IPS-18a (cell line): ENCODE results near the gene LCMT2.

ENCODE experiments used
- H3K27ac ChIP-seq: one replicate; pipeline ENCODE4 v1.5.1; 2013; ENCODE audit warnings: low read length
- H3K27me3 ChIP-seq: one replicate; pipeline ENCODE4 v1.6.1; 2013; ENCODE audit warnings: mild to moderate bottlenecking, low read length; ENCODE audit not compliant: control insufficient read depth, insufficient read depth
- H3K36me3 ChIP-seq: one replicate; pipeline ENCODE4 v1.6.1; 2013; ENCODE audit warnings: low read depth, low read length; ENCODE audit not compliant: control insufficient read depth
- H3K4me1 ChIP-seq: one replicate; pipeline ENCODE4 v1.6.1; 2013; ENCODE audit warnings: low read depth, low read length; ENCODE audit not compliant: control insufficient read depth
- H3K4me3 ChIP-seq: one replicate; pipeline ENCODE4 v1.5.1; 2013; ENCODE audit warnings: low read length
- H3K9ac ChIP-seq: one replicate; pipeline ENCODE4 v1.6.1; 2013; ENCODE audit warnings: mild to moderate bottlenecking, low read length, moderate library complexity
- H3K9me3 ChIP-seq: one replicate; pipeline ENCODE4 v1.6.1; 2013; ENCODE audit warnings: low read depth, low read length; ENCODE audit not compliant: control insufficient read depth

Gene LCMT2, protein sequence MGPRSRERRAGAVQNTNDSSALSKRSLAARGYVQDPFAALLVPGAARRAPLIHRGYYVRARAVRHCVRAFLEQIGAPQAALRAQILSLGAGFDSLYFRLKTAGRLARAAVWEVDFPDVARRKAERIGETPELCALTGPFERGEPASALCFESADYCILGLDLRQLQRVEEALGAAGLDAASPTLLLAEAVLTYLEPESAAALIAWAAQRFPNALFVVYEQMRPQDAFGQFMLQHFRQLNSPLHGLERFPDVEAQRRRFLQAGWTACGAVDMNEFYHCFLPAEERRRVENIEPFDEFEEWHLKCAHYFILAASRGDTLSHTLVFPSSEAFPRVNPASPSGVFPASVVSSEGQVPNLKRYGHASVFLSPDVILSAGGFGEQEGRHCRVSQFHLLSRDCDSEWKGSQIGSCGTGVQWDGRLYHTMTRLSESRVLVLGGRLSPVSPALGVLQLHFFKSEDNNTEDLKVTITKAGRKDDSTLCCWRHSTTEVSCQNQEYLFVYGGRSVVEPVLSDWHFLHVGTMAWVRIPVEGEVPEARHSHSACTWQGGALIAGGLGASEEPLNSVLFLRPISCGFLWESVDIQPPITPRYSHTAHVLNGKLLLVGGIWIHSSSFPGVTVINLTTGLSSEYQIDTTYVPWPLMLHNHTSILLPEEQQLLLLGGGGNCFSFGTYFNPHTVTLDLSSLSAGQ

DNA sequence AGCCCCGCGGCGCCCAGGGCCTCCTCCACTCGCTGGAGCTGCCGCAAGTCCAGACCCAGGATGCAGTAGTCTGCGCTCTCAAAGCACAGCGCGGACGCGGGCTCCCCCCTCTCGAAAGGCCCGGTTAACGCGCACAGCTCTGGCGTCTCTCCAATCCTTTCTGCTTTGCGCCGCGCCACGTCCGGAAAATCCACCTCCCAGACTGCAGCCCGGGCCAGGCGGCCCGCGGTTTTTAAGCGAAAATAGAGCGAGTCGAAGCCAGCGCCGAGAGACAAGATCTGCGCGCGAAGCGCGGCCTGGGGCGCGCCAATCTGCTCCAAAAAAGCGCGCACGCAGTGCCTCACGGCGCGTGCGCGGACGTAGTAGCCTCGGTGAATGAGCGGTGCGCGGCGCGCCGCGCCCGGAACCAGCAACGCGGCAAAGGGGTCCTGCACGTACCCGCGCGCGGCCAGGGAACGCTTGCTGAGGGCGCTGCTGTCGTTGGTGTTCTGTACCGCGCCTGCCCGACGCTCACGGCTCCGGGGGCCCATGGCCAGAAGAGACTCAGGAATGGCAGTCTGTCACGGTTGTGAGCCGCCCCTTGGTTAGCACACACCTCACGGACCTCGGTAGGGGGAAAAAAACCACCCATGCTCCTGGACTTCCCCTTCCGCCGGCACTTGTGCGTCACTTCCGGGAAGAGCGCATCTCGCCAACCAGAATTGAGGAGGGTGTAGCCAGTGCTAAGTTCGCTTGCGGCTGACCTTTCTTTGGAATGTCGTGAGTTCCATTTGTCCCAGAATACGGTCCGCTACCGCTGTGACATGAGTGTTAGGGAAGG, at the start of gene LCMT2:
TSS of gene LCMT2 (minus strand) at position 614 of the 820 bp plus-strand sequence. CDS start at position 530, 84 bp downstream.
- Histone ChIP-seq H3K27ac (peak within 1 kb of the TSS; percentile 17), H3K9ac (peak within 1 kb of the TSS; percentile 80), H3K27me3 (no peaks in the 10 kb centered on the region)

DNA sequence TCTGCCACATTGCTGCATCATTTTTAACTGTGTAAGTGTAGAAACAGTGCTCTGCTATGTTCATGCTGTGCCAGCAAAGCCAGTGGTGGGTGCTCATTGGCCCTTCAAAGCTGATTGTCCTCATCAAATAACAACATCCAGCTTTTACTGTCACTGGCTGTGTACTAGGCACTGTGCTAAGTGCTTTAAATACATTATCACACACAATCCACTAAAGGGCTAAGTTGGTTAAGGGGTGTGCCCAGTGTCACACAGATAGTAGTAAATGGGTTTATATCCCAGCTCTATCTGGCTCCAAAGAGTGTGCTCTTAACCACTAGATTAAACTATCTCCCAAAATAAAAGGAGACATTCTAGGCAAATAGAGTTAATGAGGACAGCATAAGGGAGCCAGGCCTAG, 48.2 kb upstream of the LCMT2 start:
- H3K27me3 ChIP-seq: no peaks in the 10 kb centered on the region
- no peak overlapping the region for H3K4me3 ChIP-seq
- H3K9me3 ChIP-seq: no peaks in the 10 kb centered on the region
- no peak overlapping the region for H3K27ac ChIP-seq
- H3K9ac ChIP-seq: no peak overlapping the region
- no peaks in the 10 kb centered on the region for H3K4me1 ChIP-seq
- H3K36me3 ChIP-seq: peaks cover 31% of the 10 kb centered on the region

More for the DNA sequence above, at the start of gene LCMT2:
- Histone ChIP-seq H3K36me3 (peaks cover 6% of the 10 kb centered on the region), H3K4me3 (peak within 1 kb of the TSS; percentile 90), H3K4me1 (peaks cover 9% of the 10 kb centered on the region), H3K9me3 (no peaks in the 10 kb centered on the region)

DNA sequence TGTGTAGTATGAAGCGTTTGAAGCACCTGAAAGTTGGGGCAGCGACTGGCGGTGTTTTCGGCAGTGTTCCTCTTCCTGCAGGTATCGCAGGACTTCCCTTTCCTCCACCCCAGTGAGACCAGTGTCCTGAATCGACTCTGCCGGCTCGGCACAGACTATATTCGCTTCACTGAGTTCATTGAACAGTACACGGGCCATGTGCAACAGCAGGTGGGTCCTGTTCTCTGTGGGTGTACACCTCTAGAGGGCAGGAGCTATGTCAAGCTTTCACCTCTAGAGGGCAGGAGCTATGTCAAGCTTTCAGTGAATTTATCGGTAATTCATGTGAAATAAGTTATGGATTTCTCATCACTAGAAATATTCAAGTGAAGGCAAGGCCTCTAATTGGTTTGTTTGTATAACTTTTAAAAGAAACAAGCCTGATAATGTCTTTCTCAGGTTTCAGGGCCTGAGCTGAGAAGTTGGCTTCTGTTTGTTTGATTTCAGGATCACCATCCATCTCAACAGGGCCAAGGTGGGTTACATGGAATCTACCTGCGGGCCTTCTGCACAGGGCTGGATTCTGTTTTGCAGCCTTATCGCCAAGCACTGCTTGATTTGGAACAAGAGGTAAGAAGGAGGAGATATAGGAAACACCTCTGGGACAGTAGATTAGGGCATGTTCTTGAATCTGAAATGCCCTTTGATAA, 45.8 kb upstream of the LCMT2 start:
- no peaks in the 10 kb centered on the region for H3K27me3 ChIP-seq
- H3K27ac ChIP-seq: no peak overlapping the region
- peaks cover 6% of the 10 kb centered on the region for H3K4me1 ChIP-seq
- H3K9me3 ChIP-seq: no peaks in the 10 kb centered on the region
- no peak overlapping the region for H3K9ac ChIP-seq
- H3K36me3 ChIP-seq: peaks cover 20% of the 10 kb centered on the region
- H3K4me3 ChIP-seq: no peak overlapping the region

- H3K9ac ChIP-seq: peak within 1 kb of the TSS; percentile 85
- H3K36me3 ChIP-seq: peaks cover 25% of the 10 kb centered on the region
- H3K4me1 ChIP-seq: peaks cover 16% of the 10 kb centered on the region
- no peak within 1 kb of the TSS for H3K27ac ChIP-seq
- peak within 1 kb of the TSS; percentile 96 for H3K4me3 ChIP-seq
- H3K27me3 ChIP-seq: no peaks in the 10 kb centered on the region
- no peaks in the 10 kb centered on the region for H3K9me3 ChIP-seq
Observed at GRCh38 chr15:43370975-43371974, 40.9 kb upstream of the LCMT2 start, which contains the start of the genes TUBGCP4 and ZSCAN29. TUBGCP4 (plus strand) TSS chr15:43371101; CDS start chr15:43371355, 254 bp downstream. ZSCAN29 (minus strand) TSS chr15:43371043; CDS start chr15:43369913, 1,130 bp downstream.

DNA sequence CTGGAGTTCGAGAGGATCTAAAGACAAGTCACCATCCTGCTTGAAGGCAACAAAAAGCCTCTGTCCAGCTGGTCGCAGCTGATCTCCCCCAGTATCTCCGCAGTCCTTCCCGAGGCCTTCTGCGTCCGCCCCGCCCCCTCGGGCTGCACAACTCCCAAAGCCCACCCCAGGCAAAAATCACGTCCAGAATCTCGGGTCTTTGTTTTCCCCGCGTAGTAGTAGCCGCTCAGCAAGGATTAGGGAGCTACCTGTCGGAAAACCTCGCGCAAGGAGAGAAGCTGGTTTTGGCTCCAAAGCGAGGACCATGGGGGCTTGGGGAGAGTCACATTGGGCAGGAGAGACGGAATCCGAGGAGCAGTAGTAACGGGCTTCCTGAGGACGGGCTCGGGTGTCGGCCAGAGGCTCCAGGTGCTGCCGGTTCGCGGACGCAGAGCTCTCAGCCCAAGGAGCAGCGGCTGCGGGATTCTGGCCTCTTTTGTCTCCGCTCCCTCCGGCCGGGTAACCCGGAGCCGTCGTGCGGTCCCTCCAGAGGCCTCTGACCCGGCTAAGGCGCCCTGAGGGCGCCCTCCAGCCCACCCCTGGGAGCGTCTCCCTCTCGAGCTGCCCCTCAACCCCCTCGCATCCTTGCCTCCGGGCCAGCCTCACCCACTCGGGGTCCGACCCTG, 40.1 kb upstream of the LCMT2 start:
- Histone ChIP-seq H3K27me3 (no peaks in the 10 kb centered on the region), H3K9me3 (no peaks in the 10 kb centered on the region), H3K36me3 (peaks cover 33% of the 10 kb centered on the region), H3K27ac (no peak overlapping the region), H3K9ac (peak overlapping the region; percentile 85), H3K4me1 (peaks cover 16% of the 10 kb centered on the region), H3K4me3 (peak overlapping the region; percentile 96)

DNA sequence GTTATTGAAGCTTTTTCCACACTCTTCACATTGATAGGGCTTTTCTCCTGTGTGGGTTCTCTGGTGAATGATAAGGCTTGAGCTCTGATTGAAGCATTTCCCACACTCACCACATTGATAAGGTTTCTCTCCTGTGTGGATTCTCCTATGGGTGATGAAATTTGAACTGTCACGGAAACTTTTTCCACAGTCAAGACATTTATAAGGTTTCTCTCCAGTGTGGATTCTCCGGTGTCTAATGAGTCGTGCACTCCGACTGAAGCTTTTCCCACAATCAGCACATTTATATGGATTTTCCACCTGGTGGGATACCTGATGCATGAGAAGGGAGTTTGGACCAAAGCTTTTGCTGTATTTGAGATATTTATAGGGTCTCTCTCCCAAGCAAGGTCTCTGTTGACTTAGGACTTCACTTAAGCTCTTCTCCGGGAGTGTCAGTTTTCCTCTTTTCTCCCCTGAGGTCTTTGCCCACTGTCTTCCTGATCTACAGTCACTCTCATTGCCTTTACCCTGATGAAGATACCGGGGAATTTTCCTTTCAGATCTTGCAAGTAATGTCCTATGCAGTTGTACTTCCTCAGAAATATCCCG, 31.0 kb upstream of the LCMT2 start:
- Histone ChIP-seq H3K9me3 (peaks cover 21% of the 10 kb centered on the region), H3K36me3 (peaks cover 63% of the 10 kb centered on the region), H3K27me3 (no peaks in the 10 kb centered on the region), H3K27ac (no peak overlapping the region), H3K9ac (no peak overlapping the region), H3K4me3 (no peak overlapping the region), H3K4me1 (no peaks in the 10 kb centered on the region)

- Histone ChIP-seq H3K4me1 (no peaks in the 10 kb centered on the region), H3K27me3 (no peaks in the 10 kb centered on the region), H3K4me3 (no peak overlapping the region), H3K9me3 (peaks cover 21% of the 10 kb centered on the region), H3K9ac (no peak overlapping the region), H3K27ac (no peak overlapping the region), H3K36me3 (peaks cover 57% of the 10 kb centered on the region)
Observed at GRCh38 chr15:43360821-43361220, 30.4 kb upstream of the LCMT2 start.

DNA sequence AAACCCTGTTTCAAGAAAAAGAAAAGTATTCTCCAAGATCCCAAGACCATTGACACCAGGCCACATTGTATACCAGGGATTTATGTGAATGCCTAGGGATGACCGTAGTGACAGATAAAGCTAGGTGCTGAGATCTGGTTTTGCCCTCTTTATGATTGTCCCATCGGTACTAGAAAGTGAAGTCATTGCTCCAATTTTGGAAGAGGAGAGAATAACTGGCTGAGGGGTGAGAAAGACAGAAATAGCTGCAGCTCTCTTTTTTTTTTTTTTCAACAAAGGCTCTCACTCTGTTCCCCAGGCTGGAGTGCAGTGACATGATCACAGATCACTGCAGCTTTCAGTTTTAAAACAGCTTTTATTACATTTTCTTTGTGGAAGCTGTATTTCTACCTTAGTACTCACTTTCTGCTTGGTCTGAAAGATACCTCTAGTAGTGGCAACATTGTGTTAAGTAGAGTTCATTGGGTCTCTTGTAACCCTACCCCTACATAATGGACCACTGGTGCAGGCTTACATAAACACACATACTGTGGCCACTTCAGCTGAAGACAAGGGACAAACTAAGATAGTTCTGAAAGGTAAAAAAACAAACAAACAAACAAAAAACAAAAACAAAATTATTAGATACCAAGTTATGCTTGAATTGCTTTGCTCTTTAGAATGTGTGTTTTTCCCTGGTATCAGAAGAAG, 22.5 kb upstream of the LCMT2 start:
- no peak overlapping the region for H3K27ac ChIP-seq
- H3K4me3 ChIP-seq: no peak overlapping the region
- H3K9me3 ChIP-seq: no peaks in the 10 kb centered on the region
- H3K9ac ChIP-seq: no peak overlapping the region
- peaks cover 19% of the 10 kb centered on the region for H3K36me3 ChIP-seq
- H3K4me1 ChIP-seq: no peaks in the 10 kb centered on the region
- H3K27me3 ChIP-seq: no peaks in the 10 kb centered on the region

DNA sequence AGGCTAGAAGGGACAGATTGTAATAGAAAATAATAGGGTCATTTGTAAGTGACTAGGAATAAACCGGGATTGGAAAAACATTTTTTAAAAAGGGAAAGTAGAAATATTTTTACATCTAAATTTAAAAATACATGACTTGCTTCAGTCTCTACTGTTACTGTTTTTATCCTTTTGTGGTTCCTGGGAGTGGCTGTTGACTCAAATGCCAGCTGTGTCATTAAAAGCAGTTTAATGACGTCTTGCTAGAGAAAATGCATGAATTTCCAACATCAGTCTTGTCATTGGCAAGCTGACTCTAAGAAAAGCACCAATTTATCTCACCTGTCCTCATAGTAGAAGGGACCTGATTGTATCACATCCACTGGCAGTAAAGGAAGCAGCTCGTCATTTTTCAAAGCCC, 16.7 kb upstream of the LCMT2 start:
- no peak overlapping the region for H3K4me3 ChIP-seq
- no peaks in the 10 kb centered on the region for H3K9me3 ChIP-seq
- no peak overlapping the region for H3K9ac ChIP-seq
- peaks cover 23% of the 10 kb centered on the region for H3K36me3 ChIP-seq
- no peak overlapping the region for H3K27ac ChIP-seq
- no peaks in the 10 kb centered on the region for H3K4me1 ChIP-seq
- no peaks in the 10 kb centered on the region for H3K27me3 ChIP-seq
